ENCODE measurements around the gene HOGA1.
"Not testable (repeated sequence)": the region's sequence is repeated elsewhere in the genome, so short reads cannot be mapped to it uniquely, and the experiment has no call there.

DNA sequence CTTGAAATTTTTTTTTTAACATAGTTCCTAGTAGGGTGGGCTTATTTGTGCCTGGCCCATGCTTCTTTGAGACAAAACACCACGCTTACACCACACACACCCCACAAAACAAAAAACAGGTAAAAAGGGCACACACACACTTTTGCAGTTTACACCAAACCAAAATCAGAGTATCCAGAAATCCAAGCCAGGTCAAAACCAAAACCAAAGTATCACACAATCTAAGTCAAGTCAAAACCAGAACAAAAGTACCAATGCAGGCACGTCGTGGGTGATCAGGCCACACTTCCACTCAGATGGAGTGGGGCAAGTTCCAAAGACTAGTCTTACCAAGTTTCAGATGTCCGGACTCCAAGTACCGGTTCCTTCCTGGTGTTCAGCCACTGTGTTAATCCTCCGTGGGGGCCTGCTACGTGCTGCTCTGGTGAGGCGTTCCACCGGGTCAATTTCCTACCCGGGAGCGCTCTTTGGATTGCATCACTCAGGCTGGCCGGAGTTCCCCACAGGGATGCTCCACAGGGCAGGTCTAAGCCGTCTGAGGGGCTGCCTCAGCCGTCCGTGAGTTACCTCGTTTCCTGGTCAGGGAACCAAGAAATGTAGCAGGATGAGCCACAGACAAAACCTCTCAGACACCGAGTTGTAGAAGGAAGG is 23.3 kb upstream of the HOGA1 start:
- TF ChIP-seq, protein P1, sequence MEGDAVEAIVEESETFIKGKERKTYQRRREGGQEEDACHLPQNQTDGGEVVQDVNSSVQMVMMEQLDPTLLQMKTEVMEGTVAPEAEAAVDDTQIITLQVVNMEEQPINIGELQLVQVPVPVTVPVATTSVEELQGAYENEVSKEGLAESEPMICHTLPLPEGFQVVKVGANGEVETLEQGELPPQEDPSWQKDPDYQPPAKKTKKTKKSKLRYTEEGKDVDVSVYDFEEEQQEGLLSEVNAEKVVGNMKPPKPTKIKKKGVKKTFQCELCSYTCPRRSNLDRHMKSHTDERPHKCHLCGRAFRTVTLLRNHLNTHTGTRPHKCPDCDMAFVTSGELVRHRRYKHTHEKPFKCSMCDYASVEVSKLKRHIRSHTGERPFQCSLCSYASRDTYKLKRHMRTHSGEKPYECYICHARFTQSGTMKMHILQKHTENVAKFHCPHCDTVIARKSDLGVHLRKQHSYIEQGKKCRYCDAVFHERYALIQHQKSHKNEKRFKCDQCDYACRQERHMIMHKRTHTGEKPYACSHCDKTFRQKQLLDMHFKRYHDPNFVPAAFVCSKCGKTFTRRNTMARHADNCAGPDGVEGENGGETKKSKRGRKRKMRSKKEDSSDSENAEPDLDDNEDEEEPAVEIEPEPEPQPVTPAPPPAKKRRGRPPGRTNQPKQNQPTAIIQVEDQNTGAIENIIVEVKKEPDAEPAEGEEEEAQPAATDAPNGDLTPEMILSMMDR (IDR thresholded peaks at IDR 0.05) = not testable (repeated sequence)
- TF ChIP-seq POLR2A (IDR thresholded peaks at IDR 0.05) = peak; percentile 28

Data from right lobe of liver (tissue), 4 donors.